DOHH2 (cell line): ENCODE results near the gene UMODL1.

Source experiments
- CTCF ChIP-seq: fragments of 200-600 bp; sonication (generic); IDR thresholded peaks from one replicate; pipeline ENCODE4 v1.5.1; 2014; ENCODE audit warnings: antibody characterized with exemption, mild to moderate bottlenecking, low read depth, low read length; ENCODE audit not compliant: poor library complexity, severe bottlenecking
- EZH2phosphoT487 ChIP-seq: fragments of 200-600 bp; sonication (generic); IDR thresholded peaks from 2 replicates; pipeline ENCODE4 v1.6.1; 2017; ENCODE audit warnings: borderline replicate concordance, mild to moderate bottlenecking, antibody characterized with exemption, low read length, moderate library complexity, mixed read lengths

- TF ChIP-seq CTCF: no peak
- TF ChIP-seq EZH2phosphoT487: no peak
Measured at GRCh38 chr21:42142627-42143026, 71.5 kb downstream of the UMODL1 start.
